PC-9 (cell line): ENCODE measurements around the gene ZFR.

Experiments used
- EZH2 ChIP-seq: fragments of 200-600 bp; sonication (generic); IDR thresholded peaks from 2 replicates; pipeline ENCODE4 v1.8.0; 2017; ENCODE audit warnings: antibody characterized with exemption, low read depth
- TF ChIP-seq, protein P1 (sequence below): fragments of 200-600 bp; sonication (generic); conservative IDR thresholded peaks from 2 replicates; pipeline ENCODE4 v1.6.1; 2017; ENCODE audit warnings: mixed run types, antibody characterized with exemption, mild to moderate bottlenecking, moderate library complexity

- TF ChIP-seq EZH2, result no peak
- TF ChIP-seq, protein P1, sequence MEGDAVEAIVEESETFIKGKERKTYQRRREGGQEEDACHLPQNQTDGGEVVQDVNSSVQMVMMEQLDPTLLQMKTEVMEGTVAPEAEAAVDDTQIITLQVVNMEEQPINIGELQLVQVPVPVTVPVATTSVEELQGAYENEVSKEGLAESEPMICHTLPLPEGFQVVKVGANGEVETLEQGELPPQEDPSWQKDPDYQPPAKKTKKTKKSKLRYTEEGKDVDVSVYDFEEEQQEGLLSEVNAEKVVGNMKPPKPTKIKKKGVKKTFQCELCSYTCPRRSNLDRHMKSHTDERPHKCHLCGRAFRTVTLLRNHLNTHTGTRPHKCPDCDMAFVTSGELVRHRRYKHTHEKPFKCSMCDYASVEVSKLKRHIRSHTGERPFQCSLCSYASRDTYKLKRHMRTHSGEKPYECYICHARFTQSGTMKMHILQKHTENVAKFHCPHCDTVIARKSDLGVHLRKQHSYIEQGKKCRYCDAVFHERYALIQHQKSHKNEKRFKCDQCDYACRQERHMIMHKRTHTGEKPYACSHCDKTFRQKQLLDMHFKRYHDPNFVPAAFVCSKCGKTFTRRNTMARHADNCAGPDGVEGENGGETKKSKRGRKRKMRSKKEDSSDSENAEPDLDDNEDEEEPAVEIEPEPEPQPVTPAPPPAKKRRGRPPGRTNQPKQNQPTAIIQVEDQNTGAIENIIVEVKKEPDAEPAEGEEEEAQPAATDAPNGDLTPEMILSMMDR, result no peak
These were observed 83.6 kb downstream of the ZFR start for GRCh38 chr5:32360906-32361305.
